SK-N-SH treated with all-trans-retinoic acid at 6 μM for 48 hours (cell line): ENCODE results near the gene ARL15.

ENCODE experiments used
- ATAC-seq: fragments of 200-7000 bp; cut with Tn5 transposase; 3 replicates; pipeline ENCODE4 v1.9.1; 2020; ENCODE audit warnings: mild to moderate bottlenecking, moderate library complexity
- BACH2 ChIP-seq: fragments of 250-450 bp; sonication (Bioruptor Pico); IDR thresholded peaks from 2 replicates; pipeline ENCODE4 v1.9.0; 2021; ENCODE audit warnings: mild to moderate bottlenecking, borderline replicate concordance
- CREB5 ChIP-seq: fragments of 250-450 bp; sonication (Bioruptor Pico); IDR thresholded peaks from 2 replicates; pipeline ENCODE4 v1.5.1; 2020; ENCODE audit warnings: low read depth, mild to moderate bottlenecking, moderate library complexity
- CSDC2 ChIP-seq: fragments of 250-450 bp; sonication (Bioruptor Pico); IDR thresholded peaks from 2 replicates; pipeline ENCODE4 v1.5.0; 2020; ENCODE audit warnings: mild to moderate bottlenecking, moderate library complexity
- ESRRG ChIP-seq: fragments of 250-450 bp; sonication (Bioruptor Pico); IDR thresholded peaks from 2 replicates; pipeline ENCODE4 v1.6.1; 2021; ENCODE audit warnings: mild to moderate bottlenecking
- GLIS3 ChIP-seq: fragments of 250-450 bp; sonication (Bioruptor Pico); IDR thresholded peaks from 2 replicates; pipeline ENCODE4 v1.5.0; 2020; ENCODE audit warnings: mild to moderate bottlenecking, moderate library complexity
- ISL1 ChIP-seq: fragments of 250-450 bp; sonication (Bioruptor Pico); IDR thresholded peaks from 2 replicates; pipeline ENCODE4 v2.1.2; 2022; ENCODE audit warnings: mild to moderate bottlenecking, moderate library complexity
- OSR1 ChIP-seq: fragments of 250-450 bp; sonication (Bioruptor Pico); IDR thresholded peaks from 2 replicates; pipeline ENCODE4 v1.8.0; 2022; ENCODE audit warnings: moderate library complexity, mild to moderate bottlenecking, inconsistent platforms
- POU6F1 ChIP-seq: fragments of 250-450 bp; sonication (Bioruptor Pico); IDR thresholded peaks from 2 replicates; pipeline ENCODE4 v1.8.0; 2021; ENCODE audit warnings: low read depth, mild to moderate bottlenecking, moderate library complexity, borderline replicate concordance
- PPARA ChIP-seq: fragments of 250-450 bp; sonication (Bioruptor Pico); IDR thresholded peaks from 2 replicates; pipeline ENCODE4 v1.5.0; 2020; ENCODE audit warnings: mild to moderate bottlenecking, borderline replicate concordance
- RARB ChIP-seq: fragments of 250-450 bp; sonication (Bioruptor Pico); IDR thresholded peaks from 2 replicates; pipeline ENCODE4 v1.8.0; 2021; ENCODE audit warnings: mild to moderate bottlenecking, moderate library complexity
- TCF4 ChIP-seq: fragments of 250-450 bp; sonication (Bioruptor Pico); IDR thresholded peaks from 2 replicates; pipeline ENCODE4 v1.8.0; 2021; ENCODE audit warnings: mild to moderate bottlenecking, moderate library complexity, borderline replicate concordance
- TOX ChIP-seq: fragments of 250-450 bp; sonication (Bioruptor Pico); IDR thresholded peaks from 2 replicates; pipeline ENCODE4 v1.8.0; 2021; ENCODE audit warnings: mild to moderate bottlenecking, moderate library complexity, borderline replicate concordance
- TSHZ2 ChIP-seq: fragments of 250-450 bp; sonication (Bioruptor Pico); IDR thresholded peaks from 2 replicates; pipeline ENCODE4 v1.5.0; 2020; ENCODE audit warnings: mild to moderate bottlenecking, moderate library complexity
- ZC3H10 ChIP-seq: fragments of 250-450 bp; sonication (Bioruptor Pico); IDR thresholded peaks from 2 replicates; pipeline ENCODE4 v1.5.1; 2021; ENCODE audit warnings: mild to moderate bottlenecking, moderate library complexity
- ZFP30 ChIP-seq: fragments of 450-650 bp; formaldehyde crosslinking; IDR thresholded peaks from 2 replicates; pipeline ENCODE4 v1.5.0; 2022; ENCODE audit warnings: mild to moderate bottlenecking, moderate library complexity
- ZNF565 ChIP-seq: fragments of 450-650 bp; formaldehyde crosslinking; conservative IDR thresholded peaks from 2 replicates; pipeline ENCODE4 v1.5.0; 2020; ENCODE audit warnings: low read depth, mild to moderate bottlenecking, moderate library complexity
- ZNF70 ChIP-seq: fragments of 450-650 bp; formaldehyde crosslinking; IDR thresholded peaks from 2 replicates; pipeline ENCODE4 v1.5.0; 2020; ENCODE audit warnings: mild to moderate bottlenecking, moderate library complexity
- ZNF8 ChIP-seq: fragments of 450-650 bp; formaldehyde crosslinking; IDR thresholded peaks from 2 replicates; pipeline ENCODE4 v1.5.0; 2020; ENCODE audit warnings: mild to moderate bottlenecking, moderate library complexity
- TF ChIP-seq, protein P1 (sequence below): fragments of 250-450 bp; sonication (Bioruptor Pico); IDR thresholded peaks from 2 replicates; pipeline ENCODE4 v1.8.0; 2020; ENCODE audit warnings: mild to moderate bottlenecking, moderate library complexity, borderline replicate concordance

ARL15 gene

GRCh38 chr5:54177058-54177457 is 133.3 kb downstream of the ARL15 start:
- ATAC-seq: no peak
- TF ChIP-seq ZNF8 (CRISPR knock-in tag): no peak
- TF ChIP-seq CSDC2 (CRISPR knock-in tag): no peak
- no peak for TF ChIP-seq OSR1 (CRISPR knock-in tag)
- TF ChIP-seq TSHZ2: no peak
- TF ChIP-seq GLIS3: no peak
- TF ChIP-seq CREB5 (CRISPR knock-in tag): no peak
- no peak for TF ChIP-seq ESRRG

DNA sequence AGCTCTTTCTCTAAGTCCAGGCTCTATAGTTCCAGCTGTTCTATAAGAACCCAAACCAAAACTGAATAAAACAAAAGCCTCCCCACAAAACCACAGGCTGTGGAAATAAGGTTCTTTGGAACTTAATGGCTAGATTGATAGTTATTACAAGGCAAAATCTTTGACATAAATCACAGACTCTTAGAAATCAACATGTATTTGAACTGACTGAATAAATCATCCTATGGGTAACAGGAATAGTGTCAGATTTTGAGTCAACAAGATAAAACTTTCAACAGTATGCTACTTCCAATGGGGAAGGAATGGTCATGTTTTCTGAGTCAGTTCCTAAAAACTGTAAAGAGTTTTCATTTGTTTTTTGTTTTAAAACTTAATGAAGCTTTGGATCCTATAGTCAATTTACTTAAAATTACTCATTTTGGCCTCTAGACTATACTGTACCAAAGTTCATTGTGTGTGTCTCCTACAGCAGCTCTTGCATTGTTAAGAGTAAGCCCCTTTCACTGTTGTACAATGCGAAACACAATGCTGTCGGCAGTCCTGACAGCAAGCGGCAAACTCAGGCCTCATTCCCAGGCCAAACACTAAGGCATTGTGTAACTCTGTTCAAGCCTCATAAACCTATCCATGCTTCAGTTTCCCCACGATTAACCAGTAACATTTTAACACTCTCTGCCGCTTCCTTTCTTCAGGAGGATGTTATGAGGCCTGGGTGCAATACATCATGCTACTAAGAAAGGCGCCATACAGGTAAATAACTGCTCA is 134.1 kb downstream of the ARL15 start:
- no peak for ATAC-seq
- TF ChIP-seq PPARA (CRISPR knock-in tag): no peak
- TF ChIP-seq OSR1 (CRISPR knock-in tag): no peak
- no peak for TF ChIP-seq ZNF8 (CRISPR knock-in tag)
- no peak for TF ChIP-seq TOX (CRISPR knock-in tag)
- no peak for TF ChIP-seq ZFP30 (CRISPR knock-in tag)
- TF ChIP-seq ZNF70: no peak
- TF ChIP-seq, protein P1, sequence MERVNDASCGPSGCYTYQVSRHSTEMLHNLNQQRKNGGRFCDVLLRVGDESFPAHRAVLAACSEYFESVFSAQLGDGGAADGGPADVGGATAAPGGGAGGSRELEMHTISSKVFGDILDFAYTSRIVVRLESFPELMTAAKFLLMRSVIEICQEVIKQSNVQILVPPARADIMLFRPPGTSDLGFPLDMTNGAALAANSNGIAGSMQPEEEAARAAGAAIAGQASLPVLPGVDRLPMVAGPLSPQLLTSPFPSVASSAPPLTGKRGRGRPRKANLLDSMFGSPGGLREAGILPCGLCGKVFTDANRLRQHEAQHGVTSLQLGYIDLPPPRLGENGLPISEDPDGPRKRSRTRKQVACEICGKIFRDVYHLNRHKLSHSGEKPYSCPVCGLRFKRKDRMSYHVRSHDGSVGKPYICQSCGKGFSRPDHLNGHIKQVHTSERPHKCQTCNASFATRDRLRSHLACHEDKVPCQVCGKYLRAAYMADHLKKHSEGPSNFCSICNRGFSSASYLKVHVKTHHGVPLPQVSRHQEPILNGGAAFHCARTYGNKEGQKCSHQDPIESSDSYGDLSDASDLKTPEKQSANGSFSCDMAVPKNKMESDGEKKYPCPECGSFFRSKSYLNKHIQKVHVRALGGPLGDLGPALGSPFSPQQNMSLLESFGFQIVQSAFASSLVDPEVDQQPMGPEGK (CRISPR knock-in tag): no peak
- no peak for TF ChIP-seq ZC3H10 (CRISPR knock-in tag)
- no peak for TF ChIP-seq POU6F1 (CRISPR knock-in tag)
- TF ChIP-seq ESRRG: no peak
- no peak for TF ChIP-seq RARB
- TF ChIP-seq BACH2 (CRISPR knock-in tag): no peak

DNA sequence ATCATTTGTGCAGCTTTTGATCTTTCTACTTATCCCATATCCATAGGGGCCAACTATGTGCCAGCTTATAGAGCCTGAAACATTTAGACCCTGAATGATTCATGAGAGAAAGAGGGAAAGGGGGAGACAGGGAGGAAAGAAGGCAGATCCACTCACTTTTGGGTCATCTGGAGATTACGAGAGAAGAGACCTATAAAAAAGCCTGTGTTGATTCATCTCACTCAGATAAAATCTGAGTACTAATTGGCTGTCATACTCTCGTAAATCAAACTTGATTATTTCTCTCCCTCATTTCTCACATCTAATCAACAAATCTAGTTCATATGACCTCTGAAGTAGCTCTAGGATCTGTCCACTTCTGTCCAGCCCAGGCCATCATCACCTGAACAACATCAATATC is 137.1 kb downstream of the ARL15 start:
- TF ChIP-seq ZNF8 (CRISPR knock-in tag) (no peak), GLIS3 (no peak), ZNF565 (no peak), ISL1 (CRISPR knock-in tag) (peak; percentile 36)
- ATAC-seq: no peak

- TF ChIP-seq TCF4 (CRISPR knock-in tag): no peak
- 0 out of 2 replicates have a peak, but pooled peaks have one; percentile 17 for TF ChIP-seq CREB5 (CRISPR knock-in tag)
- no peak for ATAC-seq
Observed at GRCh38 chr5:54171645-54172384, 138.6 kb downstream of the ARL15 start.
